SH-SY5Y (cell line): ENCODE results near the gene ARHGEF4.

Experiments used
- GATA2 ChIP-seq: IDR thresholded peaks from 2 replicates; pipeline ENCODE4 v1.6.1; 2011; ENCODE audit warnings: mild to moderate bottlenecking, low read depth, low read length
- GATA3 ChIP-seq: IDR thresholded peaks from 2 replicates; pipeline ENCODE4 v1.6.1; 2011; ENCODE audit warnings: low read depth, mild to moderate bottlenecking, low read length, moderate library complexity

DNA sequence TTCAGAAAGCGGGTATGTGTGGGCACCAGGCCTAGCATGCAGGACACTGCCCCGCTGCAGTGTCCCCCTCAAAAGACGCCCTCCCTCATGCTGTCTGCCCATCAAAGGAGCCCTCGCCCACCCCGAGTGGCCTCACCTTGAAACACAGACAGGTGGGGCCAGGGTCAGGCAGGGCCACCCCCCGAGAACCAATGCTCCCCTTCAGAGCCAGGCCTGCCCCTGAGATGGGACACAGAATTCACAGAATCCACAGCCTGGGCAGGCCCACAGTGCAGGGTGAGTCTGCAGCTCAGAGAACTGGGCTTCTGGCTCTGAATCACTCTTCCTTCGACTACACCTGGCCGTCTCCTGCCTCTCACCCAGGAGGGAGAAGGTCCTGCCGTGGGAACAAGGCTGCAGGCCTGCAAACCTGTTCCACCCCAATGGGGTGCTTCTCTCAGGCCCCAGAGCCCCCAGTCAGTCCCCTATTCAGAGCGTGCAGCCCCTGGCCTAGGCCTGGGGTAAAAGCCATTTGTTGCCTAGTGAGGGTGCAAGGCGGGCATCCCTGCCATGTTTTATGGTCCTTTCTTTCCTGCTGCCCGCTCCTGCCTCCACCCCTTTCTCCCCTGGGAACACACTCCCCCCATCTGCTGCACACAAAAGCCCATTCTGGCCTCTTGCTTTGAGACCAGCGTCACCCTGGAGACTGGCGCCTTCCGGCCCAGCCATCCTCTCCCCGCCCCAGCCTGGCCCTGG lies 11.3 kb upstream of the ARHGEF4 start:
- TF ChIP-seq GATA3 (no peak), GATA2 (no peak)
